ENCODE measurements around the gene FILIP1L.

The FILIP1L gene

GRCh38 chr3:100124201-100124761, 10.0 kb upstream of the FILIP1L start:
- DNase-seq, result no peak

- no peak for DNase-seq
These were observed 8.8 kb upstream of the FILIP1L start for GRCh38 chr3:100123112-100123511.

GRCh38 chr3:100122321-100122720, 8.0 kb upstream of the FILIP1L start:
- DNase-seq, result no peak

GRCh38 chr3:100120693-100121092, 6.4 kb upstream of the FILIP1L start:
- DNase-seq, result no peak

- DNase-seq, result no peak
These were observed 5.7 kb upstream of the FILIP1L start for GRCh38 chr3:100120012-100120411.

- DNase-seq, result no peak
These were observed 2.8 kb upstream of the FILIP1L start for GRCh38 chr3:100117093-100117492.

GRCh38 chr3:100113723-100114412, 433 bp downstream of the FILIP1L start:
- no peak for DNase-seq

GRCh38 chr3:100111728-100112127, 2.6 kb downstream of the FILIP1L start:
- DNase-seq, result no peak

GRCh38 chr3:100110162-100110561, 4.1 kb downstream of the FILIP1L start:
- no peak for DNase-seq

GRCh38 chr3:100108464-100109079, 5.7 kb downstream of the FILIP1L start:
- no peak for DNase-seq

- DNase-seq, result no peak
These were observed 7.0 kb downstream of the FILIP1L start for GRCh38 chr3:100107221-100107814.

- no peak for DNase-seq
These were observed 7.7 kb downstream of the FILIP1L start for GRCh38 chr3:100106531-100107141.

- no peak for DNase-seq
These were observed 8.2 kb downstream of the FILIP1L start for GRCh38 chr3:100106094-100106493.

GRCh38 chr3:100105501-100105900, 8.8 kb downstream of the FILIP1L start:
- no peak for DNase-seq

- no peak for DNase-seq
These were observed 9.4 kb downstream of the FILIP1L start for GRCh38 chr3:100104817-100105413.

- DNase-seq, result no peak
These were observed 9.9 kb downstream of the FILIP1L start for GRCh38 chr3:100104442-100104798.

- no peak for DNase-seq
These were observed 10.5 kb downstream of the FILIP1L start for GRCh38 chr3:100103558-100104441.

- DNase-seq, result no peak
These were observed 11.5 kb downstream of the FILIP1L start for GRCh38 chr3:100102757-100103156.

GRCh38 chr3:100100425-100100824, 13.9 kb downstream of the FILIP1L start:
- DNase-seq, result no peak

GRCh38 chr3:100099621-100100020, 14.7 kb downstream of the FILIP1L start:
- no peak for DNase-seq

GRCh38 chr3:100098784-100099070, 15.6 kb downstream of the FILIP1L start:
- DNase-seq, result no peak
